ENCODE data around the gene NUDT8. TPM values are rescaled to one million over a fixed set of nuclear protein-coding genes. Genes with fewer than 3 reads are reported as not detected.

The NUDT8 gene
- total and polyA plus RNA-seq, 10 of the 15 experiments (the other 5 are each of a cell fraction or from before 2014, with no cell fraction given): 0.32 to 18.2 (median 9.8) TPM

DNA sequence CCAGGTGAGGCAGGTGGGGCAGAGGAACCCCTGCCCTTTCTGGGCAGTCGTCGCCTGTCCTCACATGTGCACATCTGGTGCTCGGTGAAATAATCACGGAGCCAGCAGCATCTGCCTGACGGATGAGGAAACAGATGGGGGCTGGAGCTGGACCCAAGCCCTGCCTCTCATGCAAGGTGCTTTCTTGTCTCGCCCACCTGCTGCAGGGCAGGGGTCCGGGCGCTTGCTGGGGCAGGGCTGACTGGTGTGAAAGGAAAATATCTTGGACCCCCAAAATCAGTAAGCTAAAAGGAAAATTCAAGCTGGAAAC, 41.4 kb upstream of the NUDT8 start:
- WGBS (ENCODE audit: insufficient coverage, insufficient replicate concordance, low lambda C conversion rate, missing lambda C conversion rate): 3% methylated on average over 8 of the region's 8 CpGs
- Histone ChIP-seq H4K20me1 (ENCODE audit: control insufficient read depth, insufficient read depth) (no peaks in the 10 kb centered on the region), H3K27ac (ENCODE audit: control insufficient read depth, insufficient read depth) (no peak overlapping the region), H3K4me2 (ENCODE audit: control insufficient read depth, insufficient read depth) (no peak overlapping the region), H3K9ac (ENCODE audit: control insufficient read depth, insufficient read depth, low read length) (no peak overlapping the region), H3K9me3 (replicated peaks; ENCODE audit: control insufficient read depth, insufficient read depth, low read length) (no peaks in the 10 kb centered on the region; the same call in 2 of the 3 replicates), H3K36me3 (ENCODE audit: control insufficient read depth in 2 of 2, insufficient read depth in 2 of 2, low read length in 1 of 2) (no peaks in the 10 kb centered on the region), H2AFZ (ENCODE audit: control insufficient read depth, low read depth, low read length) (no peak overlapping the region), H3K4me1 (ENCODE audit: control insufficient read depth, insufficient read depth, low read length) (peaks cover 9% of the 10 kb centered on the region; the same call in 1 of the 2 replicates), H3K4me3 (no peak overlapping the region), H3K79me2 (ENCODE audit: control insufficient read depth, insufficient read depth, low read length) (no peaks in the 10 kb centered on the region), H3K27me3 (replicated peaks in 1 of 2; ENCODE audit: control insufficient read depth in 2 of 2, insufficient read depth in 2 of 2, low read length in 1 of 2) (peaks cover 0 to 6% of the 10 kb centered on the region in 2 experiments; a peak in 2 of 4 replicates)
- ATAC-seq (no peak), DNase-seq (ENCODE audit: low read depth, low spot score) (no peak), FAIRE-seq (no peak)
- TF ChIP-seq RAD51 (IDR thresholded peaks at IDR 0.05) (no peak), REST (IDR thresholded peaks at IDR 0.05; ENCODE audit: low read depth, low read length) (no peak), NR2F1 (conservative IDR thresholded peaks at IDR 0.05) (no peak), ATF7 (IDR thresholded peaks at IDR 0.05; ENCODE audit: low read depth) (no peak), YBX1 (IDR thresholded peaks at IDR 0.05) (no peak), MTA3 (IDR thresholded peaks at IDR 0.05; ENCODE audit: borderline replicate concordance, low read length) (no peak), IRF3 (IDR thresholded peaks at IDR 0.05) (no peak), NR2C1 (IDR thresholded peaks at IDR 0.05) (no peak), ATF2 (IDR thresholded peaks at IDR 0.05; ENCODE audit: low read length) (no peak), STAT3 (IDR thresholded peaks at IDR 0.05; ENCODE audit: low read depth, low read length) (no peak)
- TF ChIP-seq, protein P1, sequence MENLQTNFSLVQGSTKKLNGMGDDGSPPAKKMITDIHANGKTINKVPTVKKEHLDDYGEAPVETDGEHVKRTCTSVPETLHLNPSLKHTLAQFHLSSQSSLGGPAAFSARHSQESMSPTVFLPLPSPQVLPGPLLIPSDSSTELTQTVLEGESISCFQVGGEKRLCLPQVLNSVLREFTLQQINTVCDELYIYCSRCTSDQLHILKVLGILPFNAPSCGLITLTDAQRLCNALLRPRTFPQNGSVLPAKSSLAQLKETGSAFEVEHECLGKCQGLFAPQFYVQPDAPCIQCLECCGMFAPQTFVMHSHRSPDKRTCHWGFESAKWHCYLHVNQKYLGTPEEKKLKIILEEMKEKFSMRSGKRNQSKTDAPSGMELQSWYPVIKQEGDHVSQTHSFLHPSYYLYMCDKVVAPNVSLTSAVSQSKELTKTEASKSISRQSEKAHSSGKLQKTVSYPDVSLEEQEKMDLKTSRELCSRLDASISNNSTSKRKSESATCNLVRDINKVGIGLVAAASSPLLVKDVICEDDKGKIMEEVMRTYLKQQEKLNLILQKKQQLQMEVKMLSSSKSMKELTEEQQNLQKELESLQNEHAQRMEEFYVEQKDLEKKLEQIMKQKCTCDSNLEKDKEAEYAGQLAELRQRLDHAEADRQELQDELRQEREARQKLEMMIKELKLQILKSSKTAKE (IDR thresholded peaks at IDR 0.05; ENCODE audit: low read depth, poor library complexity, severe bottlenecking): no peak
- TF ChIP-seq, protein P2, sequence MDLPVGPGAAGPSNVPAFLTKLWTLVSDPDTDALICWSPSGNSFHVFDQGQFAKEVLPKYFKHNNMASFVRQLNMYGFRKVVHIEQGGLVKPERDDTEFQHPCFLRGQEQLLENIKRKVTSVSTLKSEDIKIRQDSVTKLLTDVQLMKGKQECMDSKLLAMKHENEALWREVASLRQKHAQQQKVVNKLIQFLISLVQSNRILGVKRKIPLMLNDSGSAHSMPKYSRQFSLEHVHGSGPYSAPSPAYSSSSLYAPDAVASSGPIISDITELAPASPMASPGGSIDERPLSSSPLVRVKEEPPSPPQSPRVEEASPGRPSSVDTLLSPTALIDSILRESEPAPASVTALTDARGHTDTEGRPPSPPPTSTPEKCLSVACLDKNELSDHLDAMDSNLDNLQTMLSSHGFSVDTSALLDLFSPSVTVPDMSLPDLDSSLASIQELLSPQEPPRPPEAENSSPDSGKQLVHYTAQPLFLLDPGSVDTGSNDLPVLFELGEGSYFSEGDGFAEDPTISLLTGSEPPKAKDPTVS (IDR thresholded peaks at IDR 0.05; ENCODE audit: low read depth, low read length): no peak
- TF ChIP-seq, protein P3, sequence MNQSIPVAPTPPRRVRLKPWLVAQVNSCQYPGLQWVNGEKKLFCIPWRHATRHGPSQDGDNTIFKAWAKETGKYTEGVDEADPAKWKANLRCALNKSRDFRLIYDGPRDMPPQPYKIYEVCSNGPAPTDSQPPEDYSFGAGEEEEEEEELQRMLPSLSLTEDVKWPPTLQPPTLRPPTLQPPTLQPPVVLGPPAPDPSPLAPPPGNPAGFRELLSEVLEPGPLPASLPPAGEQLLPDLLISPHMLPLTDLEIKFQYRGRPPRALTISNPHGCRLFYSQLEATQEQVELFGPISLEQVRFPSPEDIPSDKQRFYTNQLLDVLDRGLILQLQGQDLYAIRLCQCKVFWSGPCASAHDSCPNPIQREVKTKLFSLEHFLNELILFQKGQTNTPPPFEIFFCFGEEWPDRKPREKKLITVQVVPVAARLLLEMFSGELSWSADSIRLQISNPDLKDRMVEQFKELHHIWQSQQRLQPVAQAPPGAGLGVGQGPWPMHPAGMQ (IDR thresholded peaks at IDR 0.05; ENCODE audit: borderline replicate concordance): no peak
- intact Hi-C loops (cut with micrococcal nuclease; ENCODE audit: unreplicated experiment): no loop called here
- ChIA-PET RAD21 (ENCODE audit: unreplicated experiment) (no interaction called here), CTCF (interaction anchor here (0.6 kb wide), 1 partner anchor 90 kb away, joined by 3 read pairs; no protein-coding TSS in a partner anchor), POLR2A (interaction anchor here (0.7 kb wide), 1 partner anchor 70 kb away, joined by 4 read pairs; no protein-coding TSS in a partner anchor), SMC1A (ENCODE audit: uncharacterized antibody, unreplicated experiment) (no interaction called here)
- BruUV-seq (replicated peaks): no TSS peak
- in situ Hi-C loops (cut with MboI): no loop called here
